Testis (tissue), 3 donors: Measurements from ENCODE around the gene OMA1. TPM values are rescaled to one million over a fixed set of nuclear protein-coding genes. Genes with fewer than 3 reads are reported as not detected.
"Not testable (repeated sequence)": the region's sequence is repeated elsewhere in the genome, so short reads cannot be mapped to it uniquely, and the experiment has no call there.

Experiments used
- DNase-seq: peaks from one replicate; pipeline ENCODE4 v3.0.0-alpha.2; 2019
- H3K27ac ChIP-seq, 2 donors: fragments of 200-600 bp; sonication (generic); one replicate each; pipeline ENCODE4 v1.5.1; 2019
- H3K27me3 ChIP-seq: fragments of 200-600 bp; sonication (generic); one replicate; pipeline ENCODE4 v1.5.1; 2019
- H3K36me3 ChIP-seq: fragments of 200-600 bp; sonication (generic); one replicate; pipeline ENCODE4 v1.5.1; 2017; ENCODE audit warnings: low read depth; ENCODE audit errors: missing control alignments
- H3K4me1 ChIP-seq: fragments of 200-600 bp; sonication (generic); one replicate; pipeline ENCODE4 v1.5.1; 2019
- H3K4me3 ChIP-seq, 2 donors: fragments of 200-600 bp; sonication (generic); one replicate each; pipeline ENCODE4 v1.5.1; 2017 to 2019
- H3K9me3 ChIP-seq: fragments of 200-600 bp; sonication (generic); one replicate; pipeline ENCODE4 v1.5.1; 2017
- CTCF ChIP-seq, 3 experiments: fragments of 450-650 bp in 2 of 3; fragments of 200-600 bp in 1 of 3; sonication (generic) in 1 of 3; IDR thresholded peaks; one replicate each; pipeline ENCODE4 v1.5.1; 2016 to 2019; ENCODE audit warnings: antibody characterized with exemption in 3 of 3, mild to moderate bottlenecking in 2 of 3, moderate library complexity in 1 of 3
- POLR2A ChIP-seq: fragments of 450-650 bp; IDR thresholded peaks from one replicate; pipeline ENCODE4 v1.6.1; 2017; ENCODE audit warnings: antibody characterized with exemption, mild to moderate bottlenecking, moderate library complexity
- WGBS, 2 donors: methylation state at CpG; one replicate each; pipeline ENCODE4 v1.1.5; 2018; 5-methylcytosine and 5-hydroxymethylcytosine counted together
- intact Hi-C: fragments of 100-400 bp; cut with DNase I; formaldehyde crosslinking; loops from one replicate; pipeline ENCODE4 v1.15.1; 2023; ENCODE audit warnings: low total_unique reads
- polyA plus RNA-seq: library from polyadenylated mRNA; stranded (reverse); fragments of 350-450 nt; fragmentation: Illumina TruSeq; extraction: RNeasy Lipid Tissue Mini Kit (QIAGEN cat#74804); gene quantifications from one replicate; pipeline ENCODE4 v1.2.3, GENCODE V29; 2014; ENCODE audit warnings: low read depth, low replicate concordance; ENCODE audit not compliant: insufficient read depth
- total RNA-seq, 2 donors: library from RNA; depleted of rRNA; stranded (reverse); fragments of >200 nt; gene quantifications; one replicate each; pipeline ENCODE4 v1.2.3, GENCODE V29; 2016

Gene OMA1
- total and polyA plus RNA-seq, 3 donors from 2014 or later = 10.9 to 24.7 (median 22.1) TPM

- Histone ChIP-seq H3K4me1 (peaks cover 3% of the 10 kb centered on the region), H3K36me3 (no peaks in the 10 kb centered on the region), H3K4me3 (no peak overlapping the region), H3K9me3 (no peaks in the 10 kb centered on the region), H3K27ac (no peak overlapping the region), H3K27me3 (no peaks in the 10 kb centered on the region)
- DNase-seq = no peak
- no peak for TF ChIP-seq CTCF (IDR thresholded peaks at IDR 0.05)
- WGBS, 2 donors = 76 to 85% methylated on average over 2 of the region's 2 CpGs
- intact Hi-C loops = no loop called here
Observed at GRCh38 chr1:58585166-58585565, 38.6 kb upstream of the OMA1 start.

GRCh38 chr1:58584082-58584895 lies 37.8 kb upstream of the OMA1 start:
- DNase-seq = no peak
- WGBS, 2 donors = 44 to 55% methylated on average over 8 of the region's 8 CpGs
- Histone ChIP-seq H3K4me1 (peaks cover 3% of the 10 kb centered on the region), H3K36me3 (no peaks in the 10 kb centered on the region), H3K27me3 (no peaks in the 10 kb centered on the region), H3K4me3 (no peak overlapping the region), H3K9me3 (no peaks in the 10 kb centered on the region), H3K27ac (no peak overlapping the region)
- TF ChIP-seq CTCF (IDR thresholded peaks at IDR 0.05) = no peak
- no peak for TF ChIP-seq POLR2A
- intact Hi-C loops = no loop called here

GRCh38 chr1:58583496-58583895 lies 37.0 kb upstream of the OMA1 start:
- Histone ChIP-seq H3K9me3 (no peaks in the 10 kb centered on the region), H3K36me3 (no peaks in the 10 kb centered on the region), H3K4me1 (peaks cover 3% of the 10 kb centered on the region), H3K27ac (no peak overlapping the region), H3K4me3 (no peak overlapping the region), H3K27me3 (no peaks in the 10 kb centered on the region)
- no peak for DNase-seq
- TF ChIP-seq POLR2A = no peak
- TF ChIP-seq CTCF (IDR thresholded peaks at IDR 0.05) = no peak
- 72 to 81% methylated on average over 1 of the region's 1 CpG for WGBS, 2 donors
- intact Hi-C loops = no loop called here

- H3K4me1 ChIP-seq, H3K27ac ChIP-seq, H3K27me3 ChIP-seq, H3K4me3 ChIP-seq, DNase-seq, H3K9me3 ChIP-seq, H3K36me3 ChIP-seq, intact Hi-C loops: not testable (repeated sequence)
- 100% methylated on average over 1 of the region's 1 CpG; no CpG with 5 or more reads in 1 of the 2 donors for WGBS, 2 donors
Observed at GRCh38 chr1:58582143-58582542, 35.6 kb upstream of the OMA1 start.

GRCh38 chr1:58581641-58582040 lies 35.1 kb upstream of the OMA1 start:
- TF ChIP-seq POLR2A (no peak), CTCF (IDR thresholded peaks at IDR 0.05) (no peak)
- Histone ChIP-seq H3K27ac (no peak overlapping the region), H3K36me3 (no peaks in the 10 kb centered on the region), H3K4me1 (peaks cover 3% of the 10 kb centered on the region), H3K27me3 (no peaks in the 10 kb centered on the region), H3K9me3 (no peaks in the 10 kb centered on the region), H3K4me3 (no peak overlapping the region)
- intact Hi-C loops = no loop called here
- no peak for DNase-seq
- 71 to 75% methylated on average over 2 of the region's 2 CpGs for WGBS, 2 donors
